Measurements from ENCODE around the gene ADIPOQ. TPM values are rescaled to one million over a fixed set of nuclear protein-coding genes. Genes with fewer than 3 reads are reported as not detected.

The ADIPOQ gene
- total RNA-seq, 4 donors from 2014 or later = 899 to 2,262 (median 1,357) TPM

GRCh38 chr3:186901135-186901734 is 58.7 kb downstream of the ADIPOQ start:
- TF ChIP-seq, protein P1, sequence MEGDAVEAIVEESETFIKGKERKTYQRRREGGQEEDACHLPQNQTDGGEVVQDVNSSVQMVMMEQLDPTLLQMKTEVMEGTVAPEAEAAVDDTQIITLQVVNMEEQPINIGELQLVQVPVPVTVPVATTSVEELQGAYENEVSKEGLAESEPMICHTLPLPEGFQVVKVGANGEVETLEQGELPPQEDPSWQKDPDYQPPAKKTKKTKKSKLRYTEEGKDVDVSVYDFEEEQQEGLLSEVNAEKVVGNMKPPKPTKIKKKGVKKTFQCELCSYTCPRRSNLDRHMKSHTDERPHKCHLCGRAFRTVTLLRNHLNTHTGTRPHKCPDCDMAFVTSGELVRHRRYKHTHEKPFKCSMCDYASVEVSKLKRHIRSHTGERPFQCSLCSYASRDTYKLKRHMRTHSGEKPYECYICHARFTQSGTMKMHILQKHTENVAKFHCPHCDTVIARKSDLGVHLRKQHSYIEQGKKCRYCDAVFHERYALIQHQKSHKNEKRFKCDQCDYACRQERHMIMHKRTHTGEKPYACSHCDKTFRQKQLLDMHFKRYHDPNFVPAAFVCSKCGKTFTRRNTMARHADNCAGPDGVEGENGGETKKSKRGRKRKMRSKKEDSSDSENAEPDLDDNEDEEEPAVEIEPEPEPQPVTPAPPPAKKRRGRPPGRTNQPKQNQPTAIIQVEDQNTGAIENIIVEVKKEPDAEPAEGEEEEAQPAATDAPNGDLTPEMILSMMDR (IDR thresholded peaks at IDR 0.05; ENCODE audit: low read depth) = no peak

DNA sequence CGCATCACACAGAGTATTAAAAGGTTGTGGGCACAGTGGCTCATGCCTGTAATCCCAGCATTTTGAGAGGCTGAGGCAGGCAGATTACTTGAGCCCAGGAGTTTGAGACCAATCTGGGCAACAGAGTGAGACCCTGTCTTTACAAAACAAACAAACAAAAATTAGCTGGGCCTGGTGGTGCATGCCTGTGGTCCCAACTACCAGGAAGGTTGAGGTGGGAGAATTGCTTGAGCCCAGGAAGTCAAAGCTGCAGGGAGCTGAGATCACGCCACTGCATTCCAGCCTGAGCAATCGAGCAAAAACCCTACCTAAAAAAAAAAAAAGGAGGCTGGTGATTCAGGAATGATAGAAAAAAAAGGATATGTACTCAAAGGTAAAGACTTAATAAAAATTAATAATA is 59.6 kb downstream of the ADIPOQ start:
- TF ChIP-seq, protein P1 (IDR thresholded peaks at IDR 0.05; ENCODE audit: low read depth) = no peak

- TF ChIP-seq, protein P1 (IDR thresholded peaks at IDR 0.05; ENCODE audit: low read depth) = no peak
Measured at GRCh38 chr3:186902713-186903112, 60.2 kb downstream of the ADIPOQ start.

Other genes with a start within 250 kb of the ADIPOQ start
- not detected for gene AHSG, start 229.7 kb upstream of the ADIPOQ start, total RNA-seq
- not detected for gene FETUB, start 202.3 kb upstream of the ADIPOQ start, total RNA-seq
- not detected for gene HRG, start 176.7 kb upstream of the ADIPOQ start, total RNA-seq
- gene KNG1, start 125.4 kb upstream of the ADIPOQ start, total RNA-seq = not detected
- 100 to 1,000 TPM; 320 to 423 (median 376) TPM for gene EIF4A2, start 59.1 kb upstream of the ADIPOQ start, total RNA-seq
- 10 to 100 TPM in 2 of 4 donors, 1 to 10 TPM in 2; 6.4 to 12.8 (median 8.6) TPM for gene RFC4, start 36.2 kb upstream of the ADIPOQ start, total RNA-seq
- gene ST6GAL1, start 87.8 kb downstream of the ADIPOQ start, total RNA-seq = 10 to 100 TPM; 31.4 to 80.1 (median 43.8) TPM

All from subcutaneous adipose tissue (tissue), 4 donors.